ENCODE results near the gene FKBP5. TPM values are rescaled to one million over a fixed set of nuclear protein-coding genes. Genes with fewer than 3 reads are reported as not detected.

The FKBP5 gene
- total RNA-seq, 2 donors from 2014 or later: 27.0 to 53.3 TPM

- Histone ChIP-seq H3K4me1 (ENCODE audit: control insufficient read depth, insufficient read depth, low read length) (peaks cover 8% of the 10 kb centered on the region), H3K27me3 (ENCODE audit: control insufficient read depth, insufficient read depth, low read length, poor library complexity, severe bottlenecking) (no peaks in the 10 kb centered on the region), H3K9me3 (ENCODE audit: control insufficient read depth, low read length) (no peaks in the 10 kb centered on the region), H3K9ac (ENCODE audit: extremely low read depth, low read length, poor library complexity, severe bottlenecking) (no peak overlapping the region), H3K4me3 (ENCODE audit: low read length) (no peak overlapping the region), H3K36me3 (ENCODE audit: control insufficient read depth, insufficient read depth, low read length) (no peaks in the 10 kb centered on the region), H3K27ac (ENCODE audit: low read depth, low read length) (peak overlapping the region; percentile 68)
- Mint-ChIP-seq H3K27me3 (ENCODE audit: insufficient read depth) (peaks cover 11% of the 10 kb centered on the region), H3K36me3 (ENCODE audit: low read depth) (no peaks in the 10 kb centered on the region), H3K9me3 (no peaks in the 10 kb centered on the region), H3K27ac (no peak overlapping the region), H3K4me3 (no peak overlapping the region), H3K4me1 (peaks cover 44% of the 10 kb centered on the region)
- TF ChIP-seq, protein P1, sequence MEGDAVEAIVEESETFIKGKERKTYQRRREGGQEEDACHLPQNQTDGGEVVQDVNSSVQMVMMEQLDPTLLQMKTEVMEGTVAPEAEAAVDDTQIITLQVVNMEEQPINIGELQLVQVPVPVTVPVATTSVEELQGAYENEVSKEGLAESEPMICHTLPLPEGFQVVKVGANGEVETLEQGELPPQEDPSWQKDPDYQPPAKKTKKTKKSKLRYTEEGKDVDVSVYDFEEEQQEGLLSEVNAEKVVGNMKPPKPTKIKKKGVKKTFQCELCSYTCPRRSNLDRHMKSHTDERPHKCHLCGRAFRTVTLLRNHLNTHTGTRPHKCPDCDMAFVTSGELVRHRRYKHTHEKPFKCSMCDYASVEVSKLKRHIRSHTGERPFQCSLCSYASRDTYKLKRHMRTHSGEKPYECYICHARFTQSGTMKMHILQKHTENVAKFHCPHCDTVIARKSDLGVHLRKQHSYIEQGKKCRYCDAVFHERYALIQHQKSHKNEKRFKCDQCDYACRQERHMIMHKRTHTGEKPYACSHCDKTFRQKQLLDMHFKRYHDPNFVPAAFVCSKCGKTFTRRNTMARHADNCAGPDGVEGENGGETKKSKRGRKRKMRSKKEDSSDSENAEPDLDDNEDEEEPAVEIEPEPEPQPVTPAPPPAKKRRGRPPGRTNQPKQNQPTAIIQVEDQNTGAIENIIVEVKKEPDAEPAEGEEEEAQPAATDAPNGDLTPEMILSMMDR (conservative IDR thresholded peaks at IDR 0.05): no peak
- no peak for DNase-seq
- WGBS, 2 experiments (ENCODE audit: insufficient coverage in 1 of 2, insufficient read length in 1 of 2): 86% methylated on average over 1 to 5 of the region's 5 CpGs
Measured at GRCh38 chr6:35719404-35719829, 30.7 kb upstream of the FKBP5 start.

DNA sequence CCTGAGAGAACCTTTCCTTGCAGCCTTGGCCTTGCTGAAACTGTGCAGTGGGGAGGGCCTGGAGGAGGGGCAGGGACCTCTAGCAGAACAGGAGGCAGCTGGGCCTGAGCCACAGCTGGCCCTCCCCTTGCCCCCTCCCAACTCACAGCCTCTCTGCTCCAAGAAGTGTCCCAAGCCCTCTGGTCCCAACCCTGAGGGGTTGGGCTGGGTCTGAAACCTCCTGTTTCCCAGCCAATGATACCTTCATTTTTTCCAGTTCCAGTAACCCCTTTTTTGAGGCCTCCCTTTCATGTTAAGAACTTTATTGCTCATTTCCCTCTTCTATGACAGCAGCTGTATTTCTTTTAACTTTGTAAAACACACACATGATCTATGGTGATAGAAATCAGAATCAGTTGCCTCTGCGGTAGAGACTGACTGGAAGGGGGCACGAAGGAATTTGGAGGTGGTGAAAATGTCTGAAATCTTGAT lies 30.2 kb upstream of the FKBP5 start:
- Mint-ChIP-seq H3K9me3 (no peaks in the 10 kb centered on the region), H3K4me3 (no peak overlapping the region), H3K36me3 (ENCODE audit: low read depth) (no peaks in the 10 kb centered on the region), H3K4me1 (peaks cover 40% of the 10 kb centered on the region), H3K27ac (no peak overlapping the region), H3K27me3 (ENCODE audit: insufficient read depth) (peaks cover 9% of the 10 kb centered on the region)
- Histone ChIP-seq H3K4me3 (ENCODE audit: low read length) (no peak overlapping the region), H3K9ac (ENCODE audit: extremely low read depth, low read length, poor library complexity, severe bottlenecking) (no peak overlapping the region), H3K9me3 (ENCODE audit: control insufficient read depth, low read length) (no peaks in the 10 kb centered on the region), H3K36me3 (ENCODE audit: control insufficient read depth, insufficient read depth, low read length) (no peaks in the 10 kb centered on the region), H3K4me1 (ENCODE audit: control insufficient read depth, insufficient read depth, low read length) (peaks cover 8% of the 10 kb centered on the region), H3K27ac (ENCODE audit: low read depth, low read length) (no peak overlapping the region), H3K27me3 (ENCODE audit: control insufficient read depth, insufficient read depth, low read length, poor library complexity, severe bottlenecking) (no peaks in the 10 kb centered on the region)
- TF ChIP-seq, protein P1 (conservative IDR thresholded peaks at IDR 0.05): no peak
- WGBS, 2 experiments (ENCODE audit: insufficient coverage in 1 of 2, insufficient read length in 1 of 2): 89 to 100% methylated on average over 2 of the region's 2 CpGs
- peak; percentile 62 for DNase-seq

GRCh38 chr6:35718375-35718736 lies 29.6 kb upstream of the FKBP5 start:
- H3K9me3 ChIP-seq (ENCODE audit: control insufficient read depth, low read length): no peaks in the 10 kb centered on the region
- WGBS, 2 experiments (ENCODE audit: insufficient coverage in 1 of 2, insufficient read length in 1 of 2): 65 to 71% methylated on average over 3 to 4 of the region's 4 CpGs
- H3K9me3 Mint-ChIP-seq: no peaks in the 10 kb centered on the region

More at GRCh38 chr6:35718375-35718736, 29.6 kb upstream of the FKBP5 start:
- H3K4me3 Mint-ChIP-seq: no peak overlapping the region
- H3K36me3 Mint-ChIP-seq (ENCODE audit: low read depth): no peaks in the 10 kb centered on the region
- no peak overlapping the region for H3K27ac Mint-ChIP-seq
- Histone ChIP-seq H3K27me3 (ENCODE audit: control insufficient read depth, insufficient read depth, low read length, poor library complexity, severe bottlenecking) (no peaks in the 10 kb centered on the region), H3K4me3 (ENCODE audit: low read length) (no peak overlapping the region), H3K36me3 (ENCODE audit: control insufficient read depth, insufficient read depth, low read length) (no peaks in the 10 kb centered on the region), H3K27ac (ENCODE audit: low read depth, low read length) (peak overlapping the region; percentile 10), H3K4me1 (ENCODE audit: control insufficient read depth, insufficient read depth, low read length) (peaks cover 8% of the 10 kb centered on the region), H3K9ac (ENCODE audit: extremely low read depth, low read length, poor library complexity, severe bottlenecking) (no peak overlapping the region)
- peaks cover 40% of the 10 kb centered on the region for H3K4me1 Mint-ChIP-seq
- peaks cover 9% of the 10 kb centered on the region for H3K27me3 Mint-ChIP-seq (ENCODE audit: insufficient read depth)
- DNase-seq: peak; percentile 59
- TF ChIP-seq, protein P1 (conservative IDR thresholded peaks at IDR 0.05): no peak
